DND-41 (cell line): ENCODE measurements around the gene TNFSF12.

Experiments used
- ATAC-seq: fragments of 200-7000 bp; cut with Tn5 transposase; 3 replicates; pipeline ENCODE4 v1.9.1; 2021; ENCODE audit warnings: low read depth; ENCODE audit not compliant: insufficient read depth
- DNase-seq: peaks from one replicate; pipeline ENCODE4 v3.0.0-alpha.2; 2020
- H2AFZ ChIP-seq: 2 replicates; pipeline ENCODE4 v1.6.0; 2012; ENCODE audit warnings: low read depth, low read length
- H3K27ac ChIP-seq: 2 replicates; pipeline ENCODE4 v1.5.1; 2012; ENCODE audit warnings: low read length, inconsistent platforms
- H3K27me3 ChIP-seq: fragments of 200-600 bp; sonication (generic); 2 replicates; pipeline ENCODE4 v1.6.0; 2012; ENCODE audit warnings: low read length, mild to moderate bottlenecking, inconsistent platforms; ENCODE audit not compliant: insufficient read depth, poor library complexity
- H3K36me3 ChIP-seq: 2 replicates; pipeline ENCODE4 v1.5.1; 2012; ENCODE audit warnings: low read length, inconsistent platforms; ENCODE audit not compliant: insufficient read depth
- H3K4me1 ChIP-seq: 2 replicates; pipeline ENCODE4 v1.5.1; 2012; ENCODE audit warnings: mild to moderate bottlenecking, low read length; ENCODE audit not compliant: insufficient read depth
- H3K4me2 ChIP-seq: 2 replicates; pipeline ENCODE4 v1.6.0; 2012; ENCODE audit warnings: mild to moderate bottlenecking, moderate library complexity, low read length, inconsistent platforms; ENCODE audit not compliant: insufficient read depth
- H3K4me3 ChIP-seq, 2 experiments: fragments of 200-600 bp in 1 of 2; shearing (Covaris generic) in 1 of 2; 2 replicates each; pipeline ENCODE4 v1.5.1; 2012 to 2016; ENCODE audit warnings: inconsistent platforms in 2 of 2, low read length in 2 of 2, mild to moderate bottlenecking in 2 of 2, low read depth in 1 of 2, moderate library complexity in 1 of 2
- H3K79me2 ChIP-seq: 2 replicates; pipeline ENCODE4 v1.6.0; 2012; ENCODE audit warnings: low read length, inconsistent platforms; ENCODE audit not compliant: insufficient read depth
- H3K9ac ChIP-seq: 2 replicates; pipeline ENCODE4 v1.6.0; 2012; ENCODE audit warnings: low read depth, mild to moderate bottlenecking, inconsistent platforms, low read length, moderate library complexity
- H3K9me3 ChIP-seq: 2 replicates; pipeline ENCODE4 v1.5.1; 2012; ENCODE audit warnings: low read length, moderate library complexity, mild to moderate bottlenecking, inconsistent platforms; ENCODE audit not compliant: insufficient read depth, severe bottlenecking
- H4K20me1 ChIP-seq: 2 replicates; pipeline ENCODE4 v1.6.0; 2012; ENCODE audit warnings: low read length; ENCODE audit not compliant: insufficient read depth
- EZH2 ChIP-seq: IDR thresholded peaks from 3 replicates; pipeline ENCODE4 v1.6.1; 2012; ENCODE audit warnings: borderline replicate concordance, low read depth, mild to moderate bottlenecking, moderate library complexity, low read length, inconsistent platforms; ENCODE audit not compliant: severe bottlenecking
- TF ChIP-seq, protein P1 (sequence below): IDR thresholded peaks from 2 replicates; pipeline ENCODE4 v1.5.1; 2012; ENCODE audit warnings: borderline replicate concordance, low read length, moderate library complexity, mild to moderate bottlenecking; ENCODE audit not compliant: poor library complexity, severe bottlenecking; ENCODE audit errors: extremely low read depth

The TNFSF12 gene

GRCh38 chr17:7538050-7538449 lies 10.8 kb upstream of the TNFSF12 start:
- H3K27ac ChIP-seq = no peak overlapping the region
- H2AFZ ChIP-seq = no peak overlapping the region
- no peak overlapping the region for H3K4me3 ChIP-seq
- no peak overlapping the region for H3K9ac ChIP-seq
- TF ChIP-seq EZH2 = no peak
- H3K9me3 ChIP-seq = peaks cover 12% of the 10 kb centered on the region
- no peaks in the 10 kb centered on the region for H3K79me2 ChIP-seq
- H3K36me3 ChIP-seq = no peaks in the 10 kb centered on the region
- H3K4me2 ChIP-seq = no peak overlapping the region
- DNase-seq (no peak), ATAC-seq (no peak)
- no peaks in the 10 kb centered on the region for H4K20me1 ChIP-seq
- H3K27me3 ChIP-seq = no peaks in the 10 kb centered on the region
- H3K4me1 ChIP-seq = no peaks in the 10 kb centered on the region

GRCh38 chr17:7538891-7539545 lies 9.8 kb upstream of the TNFSF12 start:
- Histone ChIP-seq H2AFZ (no peak overlapping the region), H3K36me3 (no peaks in the 10 kb centered on the region), H3K4me3 (no peak overlapping the region), H3K27ac (no peak overlapping the region), H3K9me3 (peaks cover 12% of the 10 kb centered on the region), H3K27me3 (no peaks in the 10 kb centered on the region), H3K4me1 (no peaks in the 10 kb centered on the region), H3K79me2 (no peaks in the 10 kb centered on the region), H3K4me2 (no peak overlapping the region), H3K9ac (no peak overlapping the region), H4K20me1 (no peaks in the 10 kb centered on the region)
- ATAC-seq = no peak
- no peak for TF ChIP-seq EZH2
- TF ChIP-seq, protein P1, sequence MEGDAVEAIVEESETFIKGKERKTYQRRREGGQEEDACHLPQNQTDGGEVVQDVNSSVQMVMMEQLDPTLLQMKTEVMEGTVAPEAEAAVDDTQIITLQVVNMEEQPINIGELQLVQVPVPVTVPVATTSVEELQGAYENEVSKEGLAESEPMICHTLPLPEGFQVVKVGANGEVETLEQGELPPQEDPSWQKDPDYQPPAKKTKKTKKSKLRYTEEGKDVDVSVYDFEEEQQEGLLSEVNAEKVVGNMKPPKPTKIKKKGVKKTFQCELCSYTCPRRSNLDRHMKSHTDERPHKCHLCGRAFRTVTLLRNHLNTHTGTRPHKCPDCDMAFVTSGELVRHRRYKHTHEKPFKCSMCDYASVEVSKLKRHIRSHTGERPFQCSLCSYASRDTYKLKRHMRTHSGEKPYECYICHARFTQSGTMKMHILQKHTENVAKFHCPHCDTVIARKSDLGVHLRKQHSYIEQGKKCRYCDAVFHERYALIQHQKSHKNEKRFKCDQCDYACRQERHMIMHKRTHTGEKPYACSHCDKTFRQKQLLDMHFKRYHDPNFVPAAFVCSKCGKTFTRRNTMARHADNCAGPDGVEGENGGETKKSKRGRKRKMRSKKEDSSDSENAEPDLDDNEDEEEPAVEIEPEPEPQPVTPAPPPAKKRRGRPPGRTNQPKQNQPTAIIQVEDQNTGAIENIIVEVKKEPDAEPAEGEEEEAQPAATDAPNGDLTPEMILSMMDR = no peak
- DNase-seq = no peak

DNA sequence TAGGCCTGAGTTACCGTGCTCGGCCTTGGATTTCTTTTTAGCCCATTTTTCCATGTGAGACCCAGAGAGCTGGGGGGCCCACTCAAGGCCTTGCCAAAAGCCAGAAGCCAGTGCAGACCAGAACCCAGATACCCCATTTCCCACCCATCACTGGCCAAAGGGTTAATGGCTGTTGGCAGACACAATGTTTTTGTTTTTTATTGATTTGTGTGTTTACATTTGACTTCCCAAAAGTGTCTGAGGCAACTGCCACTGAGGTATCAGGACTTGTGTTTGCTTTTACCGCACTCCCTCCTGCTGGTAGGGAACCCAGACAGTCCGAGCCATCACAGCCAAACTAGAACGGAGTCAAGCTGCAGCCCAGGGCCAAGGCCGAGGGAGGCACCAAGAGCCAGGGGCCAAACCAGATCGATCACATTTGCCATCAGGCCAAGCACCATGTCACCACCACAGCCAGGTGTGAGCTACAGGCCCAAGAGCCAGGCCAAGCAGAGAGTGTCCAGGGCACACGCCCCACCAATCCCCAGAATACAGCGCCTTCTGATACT lies 7.7 kb upstream of the TNFSF12 start:
- no peak for TF ChIP-seq EZH2
- TF ChIP-seq, protein P1 = no peak
- H3K4me1 ChIP-seq = no peaks in the 10 kb centered on the region
- no peaks in the 10 kb centered on the region for H3K27me3 ChIP-seq
- no peak overlapping the region for H3K27ac ChIP-seq
- H3K79me2 ChIP-seq = no peaks in the 10 kb centered on the region
- no peak overlapping the region for H2AFZ ChIP-seq
- no peaks in the 10 kb centered on the region for H3K36me3 ChIP-seq
- ATAC-seq (no peak), DNase-seq (no peak)
- no peak overlapping the region for H3K4me3 ChIP-seq
- no peaks in the 10 kb centered on the region for H4K20me1 ChIP-seq
- no peak overlapping the region for H3K4me2 ChIP-seq
- H3K9ac ChIP-seq = no peak overlapping the region
- peaks cover 12% of the 10 kb centered on the region for H3K9me3 ChIP-seq

DNA sequence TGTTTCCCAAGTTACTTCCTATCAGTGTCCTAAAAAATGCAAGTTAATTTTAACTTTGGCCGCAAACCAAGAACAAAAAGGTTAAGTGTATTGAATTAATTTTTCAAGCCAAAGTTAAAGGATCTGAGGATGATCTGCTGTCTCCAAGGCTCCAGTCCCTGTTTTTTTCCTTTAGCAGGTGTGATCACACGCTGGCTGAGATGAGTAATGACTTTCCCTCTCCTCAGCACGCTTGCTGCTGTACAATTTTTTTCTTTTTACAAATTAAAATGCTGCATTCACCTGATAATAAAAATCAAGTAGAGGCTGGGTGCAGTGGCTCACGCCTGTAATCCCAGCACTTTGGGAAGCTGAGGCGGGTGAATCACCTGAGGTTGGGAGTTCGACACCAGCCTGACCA lies 3.9 kb upstream of the TNFSF12 start:
- Histone ChIP-seq H2AFZ (no peak overlapping the region), H3K36me3 (no peaks in the 10 kb centered on the region), H3K27ac (no peak overlapping the region), H3K9me3 (no peaks in the 10 kb centered on the region), H3K9ac (no peak overlapping the region), H3K4me2 (no peak overlapping the region), H4K20me1 (no peaks in the 10 kb centered on the region), H3K4me1 (peaks cover 17% of the 10 kb centered on the region), H3K4me3 (no peak overlapping the region), H3K79me2 (no peaks in the 10 kb centered on the region), H3K27me3 (peaks cover 5% of the 10 kb centered on the region)
- TF ChIP-seq, protein P1 = no peak
- TF ChIP-seq EZH2 = no peak
- DNase-seq = no peak
- no peak for ATAC-seq
